ENCODE measurements around the gene DCLK1. TPM values are rescaled to one million over a fixed set of nuclear protein-coding genes. Genes with fewer than 3 reads are reported as not detected.
A peak's percentile ranks its signal among the peaks of the same experiment; 100 is the strongest.

The DCLK1 gene
- total RNA-seq, 4 donors from 2014 or later: 4.4 to 102 (median 13.3) TPM

GRCh38 chr13:36154567-36155291 lies 23.5 kb upstream of the DCLK1 start:
- no peaks in the 10 kb centered on the region for H3K4me1 ChIP-seq
- DNase-seq: no peak
- intact Hi-C loops (cut with DNase I; ENCODE audit: low total_unique reads): no loop called here
- H3K27me3 ChIP-seq: no peaks in the 10 kb centered on the region
- H3K4me3 ChIP-seq: peak overlapping the region in 1 of 2 donors; percentile 20
- H3K27ac ChIP-seq: no peak overlapping the region
- H3K9me3 ChIP-seq: no peaks in the 10 kb centered on the region
- TF ChIP-seq, protein P1, sequence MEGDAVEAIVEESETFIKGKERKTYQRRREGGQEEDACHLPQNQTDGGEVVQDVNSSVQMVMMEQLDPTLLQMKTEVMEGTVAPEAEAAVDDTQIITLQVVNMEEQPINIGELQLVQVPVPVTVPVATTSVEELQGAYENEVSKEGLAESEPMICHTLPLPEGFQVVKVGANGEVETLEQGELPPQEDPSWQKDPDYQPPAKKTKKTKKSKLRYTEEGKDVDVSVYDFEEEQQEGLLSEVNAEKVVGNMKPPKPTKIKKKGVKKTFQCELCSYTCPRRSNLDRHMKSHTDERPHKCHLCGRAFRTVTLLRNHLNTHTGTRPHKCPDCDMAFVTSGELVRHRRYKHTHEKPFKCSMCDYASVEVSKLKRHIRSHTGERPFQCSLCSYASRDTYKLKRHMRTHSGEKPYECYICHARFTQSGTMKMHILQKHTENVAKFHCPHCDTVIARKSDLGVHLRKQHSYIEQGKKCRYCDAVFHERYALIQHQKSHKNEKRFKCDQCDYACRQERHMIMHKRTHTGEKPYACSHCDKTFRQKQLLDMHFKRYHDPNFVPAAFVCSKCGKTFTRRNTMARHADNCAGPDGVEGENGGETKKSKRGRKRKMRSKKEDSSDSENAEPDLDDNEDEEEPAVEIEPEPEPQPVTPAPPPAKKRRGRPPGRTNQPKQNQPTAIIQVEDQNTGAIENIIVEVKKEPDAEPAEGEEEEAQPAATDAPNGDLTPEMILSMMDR (IDR thresholded peaks at IDR 0.05): no peak
- TF ChIP-seq POLR2A (IDR thresholded peaks at IDR 0.05): no peak
- H3K36me3 ChIP-seq: no peaks in the 10 kb centered on the region

GRCh38 chr13:36151591-36151990 lies 20.4 kb upstream of the DCLK1 start:
- no peaks in the 10 kb centered on the region for H3K27me3 ChIP-seq
- no peak overlapping the region for H3K27ac ChIP-seq
- no peak overlapping the region for H3K4me3 ChIP-seq
- H3K9me3 ChIP-seq: no peaks in the 10 kb centered on the region
- H3K4me1 ChIP-seq: no peaks in the 10 kb centered on the region
- TF ChIP-seq, protein P1 (IDR thresholded peaks at IDR 0.05): no peak
- no peak for TF ChIP-seq POLR2A (IDR thresholded peaks at IDR 0.05)
- intact Hi-C loops (cut with DNase I; ENCODE audit: low total_unique reads): no loop called here
- DNase-seq: no peak
- H3K36me3 ChIP-seq: no peaks in the 10 kb centered on the region

- TF ChIP-seq, protein P1 (IDR thresholded peaks at IDR 0.05): no peak
- no peak for TF ChIP-seq POLR2A (IDR thresholded peaks at IDR 0.05)
- Histone ChIP-seq H3K4me3 (no peak overlapping the region), H3K27me3 (no peaks in the 10 kb centered on the region), H3K27ac (peak overlapping the region in 1 of 2 donors; percentile 33), H3K9me3 (no peaks in the 10 kb centered on the region), H3K4me1 (no peaks in the 10 kb centered on the region), H3K36me3 (no peaks in the 10 kb centered on the region)
- DNase-seq: no peak
- intact Hi-C loops (cut with DNase I; ENCODE audit: low total_unique reads): no loop called here
Observed at GRCh38 chr13:36148446-36148845, 17.3 kb upstream of the DCLK1 start.

DNA sequence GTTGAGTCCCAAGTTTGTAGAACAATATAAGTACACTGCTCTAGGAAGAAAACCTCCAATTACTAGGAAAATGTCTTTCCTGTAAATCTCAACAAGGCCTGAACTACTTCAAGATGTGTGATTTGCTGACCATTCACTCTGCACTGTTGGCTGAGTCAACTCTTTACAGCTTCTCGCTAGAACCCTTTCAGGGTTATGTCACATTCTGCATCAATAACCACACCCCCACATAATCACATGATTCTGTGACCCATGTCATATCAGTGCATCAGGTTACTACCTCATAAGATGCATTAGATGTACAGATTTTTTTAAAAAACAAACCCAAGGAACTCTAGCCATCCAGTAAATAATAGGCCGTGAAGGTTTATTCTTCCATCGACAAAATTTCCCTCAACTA lies 16.1 kb upstream of the DCLK1 start:
- intact Hi-C loops (cut with DNase I; ENCODE audit: low total_unique reads): no loop called here
- H3K4me3 ChIP-seq: no peak overlapping the region
- TF ChIP-seq, protein P1 (IDR thresholded peaks at IDR 0.05): no peak
- no peak for TF ChIP-seq POLR2A (IDR thresholded peaks at IDR 0.05)

DNA sequence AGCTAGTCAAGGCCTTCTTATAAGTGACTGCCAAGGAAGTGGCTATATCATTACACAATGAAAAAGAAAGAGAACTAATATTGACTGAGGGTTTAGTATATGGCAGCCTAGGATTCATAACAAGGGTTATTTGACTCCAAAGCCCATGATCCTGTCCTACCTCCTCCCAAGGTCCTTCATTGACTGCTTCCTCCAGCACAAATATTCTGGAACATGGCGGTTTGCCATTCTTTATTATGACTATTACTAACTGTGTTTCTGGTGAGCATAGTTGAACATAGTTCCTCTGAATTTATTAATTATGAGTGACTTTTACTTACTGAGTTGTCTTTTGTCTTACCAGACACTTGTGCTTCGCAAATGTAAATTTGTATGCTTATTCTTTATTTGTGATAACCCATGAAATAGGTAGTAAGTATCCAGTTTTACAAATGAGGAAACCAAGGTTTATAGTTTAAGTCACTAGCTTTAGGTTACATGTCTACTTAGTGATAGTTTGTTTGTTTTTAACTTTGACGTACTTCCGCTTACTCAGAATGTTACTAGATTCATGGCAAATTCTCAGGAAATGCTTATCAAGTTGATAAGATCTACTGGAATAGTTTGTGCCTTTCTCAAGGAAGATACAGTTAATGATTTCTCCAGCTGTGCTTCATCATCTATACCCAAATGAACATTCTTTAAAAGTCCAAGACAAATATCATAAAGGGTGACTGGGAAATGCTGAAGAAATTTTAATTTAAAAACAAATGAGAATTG lies 15.5 kb upstream of the DCLK1 start:
- Histone ChIP-seq H3K27ac (no peak overlapping the region), H3K9me3 (no peaks in the 10 kb centered on the region), H3K27me3 (no peaks in the 10 kb centered on the region), H3K4me3 (no peak overlapping the region), H3K36me3 (no peaks in the 10 kb centered on the region), H3K4me1 (no peaks in the 10 kb centered on the region)
- intact Hi-C loops (cut with DNase I; ENCODE audit: low total_unique reads): no loop called here
- DNase-seq: no peak
- no peak for TF ChIP-seq POLR2A (IDR thresholded peaks at IDR 0.05)
- TF ChIP-seq, protein P1 (IDR thresholded peaks at IDR 0.05): no peak

More for the DNA sequence above, 16.1 kb upstream of the DCLK1 start:
- H3K4me1 ChIP-seq: no peaks in the 10 kb centered on the region
- no peaks in the 10 kb centered on the region for H3K27me3 ChIP-seq
- DNase-seq: no peak
- no peaks in the 10 kb centered on the region for H3K9me3 ChIP-seq
- H3K36me3 ChIP-seq: no peaks in the 10 kb centered on the region
- H3K27ac ChIP-seq: no peak overlapping the region

All from uterus (tissue), 4 donors.